Measurements from ENCODE around the gene DNM1L. TPM values are rescaled to one million over a fixed set of nuclear protein-coding genes. Genes with fewer than 3 reads are reported as not detected.

DNM1L gene
- total and polyA plus RNA-seq, 10 of the 15 experiments (the other 5 are each of a cell fraction or from before 2014, with no cell fraction given), result 23.1 to 201 (median 63.9) TPM

- TF ChIP-seq ZBTB40 (IDR thresholded peaks at IDR 0.05; ENCODE audit: borderline replicate concordance) (no peak), BHLHE40 (IDR thresholded peaks at IDR 0.05; ENCODE audit: borderline replicate concordance in 1 of 2, low read depth in 2 of 2, low read length in 1 of 2) (no peak), FOS (IDR thresholded peaks at IDR 0.05; ENCODE audit: borderline replicate concordance, extremely low read depth, insufficient read length) (no peak), SUZ12 (IDR thresholded peaks at IDR 0.05; ENCODE audit: unreplicated experiment) (no peak), NBN (IDR thresholded peaks at IDR 0.05) (no peak), RAD21 (IDR thresholded peaks at IDR 0.05; ENCODE audit: insufficient read depth, low read depth, low read length) (no peak), CHD1 (IDR thresholded peaks at IDR 0.05; ENCODE audit: low read depth, low read length) (no peak), SMC3 (IDR thresholded peaks at IDR 0.05; ENCODE audit: borderline replicate concordance, low read length) (no peak), ELK1 (IDR thresholded peaks at IDR 0.05; ENCODE audit: low read depth, low read length) (no peak), MEF2B (IDR thresholded peaks at IDR 0.05; ENCODE audit: partially characterized antibody, poor library complexity, severe bottlenecking) (no peak), E2F4 (IDR thresholded peaks at IDR 0.05; ENCODE audit: low read depth, low read length) (no peak), SREBF1 (IDR thresholded peaks at IDR 0.05; ENCODE audit: low read length) (no peak), POU2F2 (IDR thresholded peaks at IDR 0.05; ENCODE audit: borderline replicate concordance, low read depth, low read length) (no peak)
Observed at GRCh38 chr12:32641287-32641901, 37.7 kb upstream of the DNM1L start (continued).

Data from GM12878 (cell line).